ENCODE results near the gene CGNL1.

DNA sequence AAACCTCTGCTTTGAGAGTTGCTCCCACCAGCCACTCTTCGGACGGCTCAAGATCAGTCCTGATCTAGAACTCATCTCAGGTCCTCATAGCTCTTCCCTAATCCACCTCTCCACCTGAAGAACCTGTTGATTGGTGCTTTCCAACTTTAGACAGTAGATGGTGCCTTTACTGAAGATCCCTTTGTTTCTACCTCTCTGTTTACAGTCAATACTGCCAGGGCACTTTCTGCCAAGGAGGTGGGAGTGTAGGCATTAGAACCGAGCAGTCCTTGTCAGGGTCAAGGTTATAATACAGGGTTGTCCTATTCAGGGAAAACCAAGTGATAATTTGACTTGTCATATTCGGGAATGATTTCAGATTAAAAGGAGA is 1.2 kb downstream of the CGNL1 start:
- TF ChIP-seq POLR2A (IDR thresholded peaks at IDR 0.05) (no peak), POLR2AphosphoS5 (IDR thresholded peaks at IDR 0.05) (no peak), EP300 (IDR thresholded peaks at IDR 0.05) (no peak)
- TF ChIP-seq, protein P1, sequence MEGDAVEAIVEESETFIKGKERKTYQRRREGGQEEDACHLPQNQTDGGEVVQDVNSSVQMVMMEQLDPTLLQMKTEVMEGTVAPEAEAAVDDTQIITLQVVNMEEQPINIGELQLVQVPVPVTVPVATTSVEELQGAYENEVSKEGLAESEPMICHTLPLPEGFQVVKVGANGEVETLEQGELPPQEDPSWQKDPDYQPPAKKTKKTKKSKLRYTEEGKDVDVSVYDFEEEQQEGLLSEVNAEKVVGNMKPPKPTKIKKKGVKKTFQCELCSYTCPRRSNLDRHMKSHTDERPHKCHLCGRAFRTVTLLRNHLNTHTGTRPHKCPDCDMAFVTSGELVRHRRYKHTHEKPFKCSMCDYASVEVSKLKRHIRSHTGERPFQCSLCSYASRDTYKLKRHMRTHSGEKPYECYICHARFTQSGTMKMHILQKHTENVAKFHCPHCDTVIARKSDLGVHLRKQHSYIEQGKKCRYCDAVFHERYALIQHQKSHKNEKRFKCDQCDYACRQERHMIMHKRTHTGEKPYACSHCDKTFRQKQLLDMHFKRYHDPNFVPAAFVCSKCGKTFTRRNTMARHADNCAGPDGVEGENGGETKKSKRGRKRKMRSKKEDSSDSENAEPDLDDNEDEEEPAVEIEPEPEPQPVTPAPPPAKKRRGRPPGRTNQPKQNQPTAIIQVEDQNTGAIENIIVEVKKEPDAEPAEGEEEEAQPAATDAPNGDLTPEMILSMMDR (IDR thresholded peaks at IDR 0.05): no peak
